MM.1S (cell line): ENCODE data around the gene BRIX1.

ENCODE experiments used
- EZH2 ChIP-seq: fragments of 300-600 bp; sonication (generic); optimal IDR thresholded peaks from 2 replicates; pipeline ENCODE3; 2017; ENCODE audit warnings: low read depth, mild to moderate bottlenecking, antibody characterized with exemption, low read length, mixed read lengths
- TF ChIP-seq, protein P1 (sequence below): fragments of 300-600 bp; sonication (generic); IDR thresholded peaks from 2 replicates; pipeline ENCODE4 v1.5.1; 2016; ENCODE audit warnings: antibody characterized with exemption, low read length, mixed read lengths

DNA sequence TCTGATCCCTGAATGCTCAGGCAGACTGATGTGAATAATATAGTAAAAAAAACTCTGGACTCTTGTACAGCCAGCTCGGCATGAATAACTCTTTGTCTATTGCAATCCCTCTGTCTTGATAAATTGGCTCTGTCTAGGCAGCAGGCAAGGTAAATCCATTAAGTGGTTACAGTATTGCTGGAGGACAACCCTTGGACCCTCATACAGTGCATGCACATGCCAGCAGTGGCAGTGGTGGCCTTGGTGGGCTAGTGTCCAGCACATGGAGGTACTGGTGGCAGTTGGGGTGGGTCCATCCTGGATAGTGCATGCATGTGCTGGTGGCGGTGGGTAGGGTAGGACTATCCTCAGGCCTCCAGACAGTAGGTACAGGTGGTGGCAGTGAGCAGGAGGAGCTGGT lies 52.7 kb downstream of the BRIX1 start:
- no peak for TF ChIP-seq EZH2
- TF ChIP-seq, protein P1, sequence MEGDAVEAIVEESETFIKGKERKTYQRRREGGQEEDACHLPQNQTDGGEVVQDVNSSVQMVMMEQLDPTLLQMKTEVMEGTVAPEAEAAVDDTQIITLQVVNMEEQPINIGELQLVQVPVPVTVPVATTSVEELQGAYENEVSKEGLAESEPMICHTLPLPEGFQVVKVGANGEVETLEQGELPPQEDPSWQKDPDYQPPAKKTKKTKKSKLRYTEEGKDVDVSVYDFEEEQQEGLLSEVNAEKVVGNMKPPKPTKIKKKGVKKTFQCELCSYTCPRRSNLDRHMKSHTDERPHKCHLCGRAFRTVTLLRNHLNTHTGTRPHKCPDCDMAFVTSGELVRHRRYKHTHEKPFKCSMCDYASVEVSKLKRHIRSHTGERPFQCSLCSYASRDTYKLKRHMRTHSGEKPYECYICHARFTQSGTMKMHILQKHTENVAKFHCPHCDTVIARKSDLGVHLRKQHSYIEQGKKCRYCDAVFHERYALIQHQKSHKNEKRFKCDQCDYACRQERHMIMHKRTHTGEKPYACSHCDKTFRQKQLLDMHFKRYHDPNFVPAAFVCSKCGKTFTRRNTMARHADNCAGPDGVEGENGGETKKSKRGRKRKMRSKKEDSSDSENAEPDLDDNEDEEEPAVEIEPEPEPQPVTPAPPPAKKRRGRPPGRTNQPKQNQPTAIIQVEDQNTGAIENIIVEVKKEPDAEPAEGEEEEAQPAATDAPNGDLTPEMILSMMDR = no peak
